HG03103 (cell line): ENCODE data around the gene ZMPSTE24.

Experiments
- ATAC-seq: cut with Tn5 transposase; IDR thresholded peaks from one replicate; pipeline ENCODE4 v1.9.1; 2021; ENCODE audit warnings: low read depth; ENCODE audit not compliant: unreplicated experiment

The ZMPSTE24 gene

GRCh38 chr1:40302475-40302874 is 44.4 kb downstream of the ZMPSTE24 start:
- no peak for ATAC-seq

DNA sequence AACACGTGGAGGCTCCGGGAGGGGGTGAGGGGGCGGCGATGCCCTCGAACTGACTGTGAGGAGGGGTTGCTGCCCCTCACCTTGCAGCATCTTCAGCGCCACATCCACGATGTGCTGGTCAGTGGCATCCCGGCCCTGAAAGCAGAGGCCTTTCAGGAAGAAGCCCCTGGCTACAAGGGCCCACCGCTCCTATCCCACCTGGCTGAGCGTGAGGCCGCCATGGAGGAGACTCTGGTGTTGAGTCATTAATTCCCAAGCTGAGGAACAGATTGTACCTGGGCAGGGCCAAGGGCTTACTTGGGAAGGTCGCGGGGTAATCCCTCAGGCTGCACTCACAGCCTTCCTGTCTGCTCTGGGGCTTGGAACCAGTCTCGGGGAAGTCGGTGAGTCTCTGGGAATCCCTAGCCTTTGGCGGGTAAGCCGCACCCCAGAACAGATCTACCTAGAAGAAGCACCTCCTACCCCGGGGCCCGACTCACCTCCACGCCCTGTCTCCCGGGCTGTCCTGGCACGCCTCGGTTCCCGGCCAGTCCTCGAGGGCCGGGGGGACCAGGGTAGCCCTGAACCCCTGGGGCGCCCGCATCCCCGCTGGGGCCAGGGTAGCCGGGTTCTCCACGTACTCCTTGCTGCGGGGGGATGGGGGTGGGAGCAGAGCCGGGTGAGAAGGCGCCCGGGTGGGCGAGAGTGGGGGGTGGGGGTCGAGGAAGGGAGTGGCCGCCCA is 45.2 kb downstream of the ZMPSTE24 start:
- ATAC-seq = no peak

DNA sequence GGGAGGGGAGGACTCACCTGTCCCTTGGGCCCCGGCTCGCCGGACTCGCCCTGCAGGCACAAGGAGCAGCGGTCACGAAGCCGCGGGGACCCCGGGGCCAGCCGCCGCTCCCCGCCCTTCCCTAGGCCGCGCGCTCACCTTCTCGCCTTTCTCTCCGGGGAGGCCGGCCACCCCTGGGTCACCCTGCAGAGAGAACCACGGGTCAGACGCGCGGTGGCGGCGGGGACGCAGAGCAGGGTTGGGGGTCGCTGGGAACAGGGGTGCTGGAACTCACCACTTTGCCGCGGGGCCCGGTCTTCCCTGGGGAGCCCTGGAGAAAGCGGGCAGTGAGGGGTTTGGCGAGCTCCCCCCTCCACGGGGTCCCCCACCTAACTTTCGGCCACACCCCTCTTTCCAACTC is 45.8 kb downstream of the ZMPSTE24 start:
- no peak for ATAC-seq

DNA sequence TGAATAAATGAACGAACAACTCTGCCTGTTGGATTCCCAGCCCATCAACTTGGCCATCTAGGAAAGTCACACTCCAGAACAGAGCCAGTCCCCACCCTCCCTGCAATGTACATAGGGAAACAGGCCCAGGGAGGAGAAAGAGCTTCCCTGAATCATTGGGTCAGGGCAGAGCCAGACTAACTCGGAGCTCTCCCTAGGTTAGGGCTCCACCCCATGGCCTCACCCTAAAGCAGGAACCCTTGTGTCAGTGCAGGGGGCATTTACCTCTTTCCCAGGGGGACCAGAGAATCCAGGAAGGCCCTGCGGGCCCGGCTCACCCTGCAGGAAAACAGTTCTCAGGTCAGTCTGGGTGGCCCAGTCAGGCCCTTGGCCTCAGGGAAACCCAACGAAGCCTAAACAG is 47.4 kb downstream of the ZMPSTE24 start:
- ATAC-seq = no peak

- ATAC-seq = no peak
Measured at GRCh38 chr1:40305871-40306270, 47.8 kb downstream of the ZMPSTE24 start.

- no peak for ATAC-seq
Measured at GRCh38 chr1:40306296-40306695, 48.3 kb downstream of the ZMPSTE24 start.

DNA sequence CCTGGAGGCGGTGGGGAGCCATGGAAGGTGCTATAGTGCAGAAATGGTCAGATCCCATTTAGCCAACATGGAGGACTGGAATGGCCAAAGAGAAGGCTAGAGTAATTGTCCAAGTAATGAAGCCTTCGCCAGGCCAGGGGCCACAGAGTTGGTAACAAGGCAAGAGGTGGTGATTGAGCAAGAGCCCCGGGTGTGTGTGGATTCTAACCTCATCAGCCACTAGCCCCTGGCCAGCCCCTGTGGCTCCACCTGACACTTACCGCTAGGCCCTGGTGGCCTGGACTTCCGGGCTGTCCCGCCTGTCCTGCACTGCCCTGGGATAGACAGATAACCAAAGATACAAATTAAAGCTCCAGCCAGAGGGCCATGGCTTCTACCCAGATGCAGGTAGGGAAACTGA is 49.1 kb downstream of the ZMPSTE24 start:
- no peak for ATAC-seq

- no peak for ATAC-seq
Measured at GRCh38 chr1:40308036-40308727, 50.1 kb downstream of the ZMPSTE24 start.

GRCh38 chr1:40309374-40310128 is 51.5 kb downstream of the ZMPSTE24 start:
- ATAC-seq = no peak

DNA sequence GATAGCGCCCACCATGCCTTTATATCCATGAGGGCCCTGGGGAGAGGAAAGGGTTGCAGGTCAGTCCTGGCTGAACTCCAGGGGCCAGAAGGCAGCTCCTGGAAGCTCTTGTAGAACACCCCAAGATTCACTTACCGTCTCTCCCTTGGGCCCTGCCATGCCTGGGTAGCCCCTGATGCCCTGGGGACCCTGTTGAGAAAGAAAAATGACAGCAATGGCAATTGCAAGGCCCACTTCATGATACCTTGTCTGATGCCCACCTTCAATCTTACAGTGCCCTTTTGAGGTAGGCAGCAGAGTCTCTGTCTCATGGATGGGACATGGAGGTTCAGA is 52.1 kb downstream of the ZMPSTE24 start:
- ATAC-seq = no peak

GRCh38 chr1:40310983-40311642 is 53.1 kb downstream of the ZMPSTE24 start:
- no peak for ATAC-seq

- ATAC-seq = no peak
Measured at GRCh38 chr1:40311692-40312091, 53.7 kb downstream of the ZMPSTE24 start.

DNA sequence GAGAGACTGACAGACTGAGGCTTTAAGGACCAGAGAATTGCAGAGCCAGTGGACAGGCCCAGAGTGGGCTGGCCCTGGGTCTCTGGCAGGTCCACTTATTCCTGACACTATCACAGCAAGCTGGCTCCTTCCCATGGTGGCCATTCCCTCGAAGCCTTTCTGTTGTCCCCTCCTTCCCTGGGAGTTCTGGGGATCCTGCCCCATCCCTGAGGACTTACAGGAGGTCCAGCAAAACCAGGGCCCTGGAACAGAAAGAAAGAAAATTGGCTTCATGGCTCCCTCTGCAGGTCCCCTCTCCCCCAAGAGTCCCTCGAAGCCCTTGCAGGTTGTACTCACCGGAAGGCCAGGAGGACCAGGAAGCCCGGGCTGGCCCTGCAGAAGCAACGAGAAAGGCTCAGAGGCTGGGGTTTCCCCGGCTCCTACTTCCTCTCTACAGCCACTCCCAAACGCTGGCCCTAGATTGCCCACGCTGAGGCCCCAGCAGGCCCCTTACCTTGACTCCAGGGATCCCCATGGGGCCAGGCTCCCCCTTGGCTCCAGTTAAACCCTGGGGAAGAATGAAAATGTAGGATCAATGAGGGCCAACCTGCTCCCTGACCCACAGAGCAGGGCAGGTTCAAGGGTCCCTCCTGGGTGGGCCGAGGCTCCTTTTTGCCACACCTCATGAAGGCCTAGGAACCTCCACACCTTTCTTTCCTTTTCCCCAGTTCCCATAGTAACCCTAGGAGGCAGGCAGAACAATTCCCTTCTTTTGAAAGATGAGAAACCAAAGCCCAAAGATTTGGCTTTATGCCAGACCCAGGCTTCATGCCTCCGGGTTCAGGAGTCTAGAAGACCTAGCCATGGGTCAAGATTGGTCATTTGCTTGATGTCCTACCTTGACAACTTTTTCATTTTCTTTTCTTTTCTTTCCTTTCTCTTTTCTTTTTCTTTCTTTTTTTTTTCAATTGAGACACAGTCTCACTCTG is 54.5 kb downstream of the ZMPSTE24 start:
- no peak for ATAC-seq

DNA sequence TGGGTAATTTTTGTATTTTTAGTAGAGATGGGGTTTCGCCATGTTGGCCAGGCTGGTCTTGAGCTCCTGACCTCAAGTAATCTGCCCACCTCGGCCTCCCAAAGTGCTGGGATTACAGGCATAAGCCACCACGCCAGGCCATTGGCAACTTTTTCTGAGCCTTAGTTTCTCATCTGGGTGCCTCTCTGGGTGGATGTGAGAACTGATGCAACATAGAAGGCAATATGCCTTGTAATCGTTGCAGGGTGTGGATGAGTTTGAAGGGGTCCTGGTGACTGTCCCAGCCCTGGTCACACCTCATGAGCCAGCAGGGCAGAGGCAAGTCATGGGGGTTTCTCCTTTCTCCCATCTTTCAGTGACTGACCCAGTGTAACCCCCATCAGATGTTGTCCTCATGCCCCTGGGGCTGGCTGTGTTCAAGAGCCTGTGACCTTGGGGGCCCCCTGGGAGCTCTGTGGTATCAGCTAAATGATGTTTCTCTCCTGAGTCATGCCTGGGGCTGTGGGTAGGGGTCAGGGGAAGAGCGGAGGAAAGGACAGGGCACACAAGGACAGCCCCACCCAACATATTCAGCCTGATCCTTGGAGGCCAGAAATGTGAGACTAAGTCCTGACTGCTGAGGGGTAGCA is 55.4 kb downstream of the ZMPSTE24 start:
- ATAC-seq = no peak

DNA sequence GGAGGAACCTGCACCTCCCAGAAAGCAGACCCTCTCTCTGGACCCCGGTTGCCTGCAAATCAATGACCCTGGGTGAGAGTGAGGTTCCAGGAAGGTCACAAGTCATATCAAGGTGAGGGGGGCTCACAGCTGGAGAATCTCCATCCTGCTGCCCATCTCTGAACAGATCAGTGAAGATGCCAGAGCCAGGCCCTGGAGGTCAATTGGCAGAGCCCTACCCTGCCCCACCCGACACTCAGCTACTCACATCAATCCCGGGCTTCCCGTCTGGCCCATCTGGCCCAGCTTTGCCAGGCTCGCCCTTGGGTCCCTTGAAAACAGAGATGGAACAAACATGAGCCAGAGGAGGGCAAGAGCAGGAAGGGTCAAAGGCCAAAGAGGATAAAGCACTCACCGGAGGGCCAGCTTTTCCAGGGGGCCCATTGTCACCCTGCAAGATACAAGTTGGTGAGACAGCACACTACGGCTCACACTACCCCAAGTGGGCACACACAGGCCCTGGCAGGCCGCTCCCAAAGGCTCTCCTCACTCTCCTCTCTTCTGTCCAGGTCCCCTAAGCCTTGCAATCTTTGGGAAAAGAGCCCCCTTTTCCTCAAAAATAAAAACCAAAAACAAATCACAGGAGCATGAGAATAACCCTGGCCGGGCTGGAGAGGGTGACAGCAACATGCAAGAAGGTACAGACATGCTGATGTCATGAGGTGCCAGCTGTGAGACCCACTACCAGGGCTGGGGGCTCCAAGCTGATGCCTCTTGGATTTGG is 56.1 kb downstream of the ZMPSTE24 start:
- no peak for ATAC-seq

DNA sequence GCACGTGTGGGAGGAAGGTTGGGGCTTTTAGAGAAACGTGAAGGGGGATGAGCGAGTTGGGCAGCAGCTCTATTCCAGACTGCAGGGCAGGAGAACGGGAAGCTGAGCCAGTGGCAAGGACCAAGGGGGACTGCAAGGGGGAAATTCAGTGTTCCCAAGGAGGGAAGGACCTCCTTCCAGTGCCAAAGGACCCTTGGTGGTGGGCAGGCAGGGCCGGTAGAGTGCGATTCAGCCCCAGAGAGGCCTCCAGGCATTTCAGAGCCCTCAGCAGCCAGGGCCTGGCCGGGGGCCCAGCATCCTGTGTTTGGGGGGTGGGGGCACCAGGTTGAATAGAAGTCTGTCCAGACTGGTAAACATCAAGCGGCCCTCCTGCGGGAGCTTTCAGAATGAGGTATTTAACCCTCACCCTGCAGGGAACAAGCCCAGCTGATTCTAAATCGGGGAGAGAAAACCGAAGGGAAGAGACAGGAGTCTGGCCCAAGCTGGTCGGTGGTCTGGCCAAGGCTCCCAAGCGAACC is 56.7 kb downstream of the ZMPSTE24 start:
- no peak for ATAC-seq

DNA sequence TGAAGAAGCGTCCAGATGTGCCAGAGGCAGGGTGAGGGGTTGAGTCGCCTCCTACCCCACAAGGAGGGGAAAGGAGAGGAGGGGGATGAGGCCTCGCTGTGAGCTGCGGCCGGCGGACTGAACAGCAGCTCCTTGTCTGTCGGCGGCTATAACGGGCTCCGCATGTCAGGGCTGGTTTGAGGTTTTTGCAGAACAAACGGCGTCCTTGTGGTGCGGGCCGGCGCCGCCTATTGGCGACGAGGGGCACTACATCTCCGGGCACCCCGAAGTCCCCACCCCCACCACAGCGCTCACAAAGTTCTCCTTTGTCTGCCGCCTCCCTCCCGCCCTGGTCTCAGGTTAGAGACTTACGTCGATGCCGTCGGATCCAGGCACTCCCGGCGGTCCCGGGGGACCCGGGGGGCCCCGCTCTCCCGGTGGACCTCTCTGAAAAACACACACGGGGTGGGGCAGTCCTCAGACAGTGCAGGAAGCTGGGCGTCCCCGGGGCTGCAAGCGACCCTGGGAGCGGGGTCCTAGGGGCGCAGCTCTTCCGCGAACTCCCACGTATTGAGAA is 57.3 kb downstream of the ZMPSTE24 start:
- ATAC-seq = no peak
